Renal cortical epithelial cell (primary cell): ENCODE data around the gene CHSY1. TPM values are rescaled to one million over a fixed set of nuclear protein-coding genes. Genes with fewer than 3 reads are reported as not detected.
"Not testable (repeated sequence)": the region's sequence is repeated elsewhere in the genome, so short reads cannot be mapped to it uniquely, and the experiment has no call there.

Experiments used
- DNase-seq: peaks from one replicate; pipeline ENCODE4 v3.0.0-alpha.2; 2011; ENCODE audit warnings: low read depth
- total RNA-seq: library from RNA; depleted of rRNA; stranded (reverse); fragments of >200 nt; gene quantifications from 2 replicates; pipeline ENCODE4 v1.2.3, GENCODE V29; 2014

CHSY1 gene
- total RNA-seq, 1 donor from 2014 or later = 36.1 TPM

GRCh38 chr15:101244036-101244781 is 7.6 kb downstream of the CHSY1 start:
- DNase-seq = no peak

- no peak for DNase-seq
Measured at GRCh38 chr15:101243420-101243819, 8.4 kb downstream of the CHSY1 start.

- no peak for DNase-seq
Measured at GRCh38 chr15:101242999-101243336, 8.9 kb downstream of the CHSY1 start.

- no peak for DNase-seq
Measured at GRCh38 chr15:101242160-101242998, 9.5 kb downstream of the CHSY1 start.

GRCh38 chr15:101240358-101240757 is 11.5 kb downstream of the CHSY1 start:
- DNase-seq = no peak

GRCh38 chr15:101239724-101240136 is 12.1 kb downstream of the CHSY1 start:
- no peak for DNase-seq

GRCh38 chr15:101237251-101237650 is 14.6 kb downstream of the CHSY1 start:
- no peak for DNase-seq

GRCh38 chr15:101233651-101234280 is 18.1 kb downstream of the CHSY1 start:
- no peak for DNase-seq

GRCh38 chr15:101232677-101233076 is 19.2 kb downstream of the CHSY1 start:
- DNase-seq = no peak

GRCh38 chr15:101228313-101228712 is 23.5 kb downstream of the CHSY1 start:
- no peak for DNase-seq

- no peak for DNase-seq
Measured at GRCh38 chr15:101225658-101226057, 26.2 kb downstream of the CHSY1 start.

- DNase-seq = no peak
Measured at GRCh38 chr15:101221902-101222301, 29.9 kb downstream of the CHSY1 start.

GRCh38 chr15:101220060-101220459 is 31.8 kb downstream of the CHSY1 start:
- no peak for DNase-seq

- no peak for DNase-seq
Measured at GRCh38 chr15:101219441-101219840, 32.4 kb downstream of the CHSY1 start.

GRCh38 chr15:101217446-101217845 is 34.4 kb downstream of the CHSY1 start:
- no peak for DNase-seq

GRCh38 chr15:101216100-101216499 is 35.7 kb downstream of the CHSY1 start:
- no peak for DNase-seq

- no peak for DNase-seq
Measured at GRCh38 chr15:101215681-101216080, 36.2 kb downstream of the CHSY1 start.

GRCh38 chr15:101214435-101215097 is 37.3 kb downstream of the CHSY1 start:
- not testable (repeated sequence) for DNase-seq

GRCh38 chr15:101213570-101213969 is 38.3 kb downstream of the CHSY1 start:
- no peak for DNase-seq

- no peak for DNase-seq
Measured at GRCh38 chr15:101213147-101213546, 38.7 kb downstream of the CHSY1 start.

GRCh38 chr15:101211897-101212296 is 40.0 kb downstream of the CHSY1 start:
- no peak for DNase-seq

GRCh38 chr15:101210466-101210865 is 41.4 kb downstream of the CHSY1 start:
- DNase-seq = no peak
